ENCODE data around the gene RNASEH1. TPM values are rescaled to one million over a fixed set of nuclear protein-coding genes. Genes with fewer than 3 reads are reported as not detected.

The RNASEH1 gene
- total and polyA plus RNA-seq, 2 of the 13 experiments (the other 11 are each of a cell fraction or from before 2014, with no cell fraction given): 14.5 to 57.4 TPM

GRCh38 chr2:3523551-3524041 lies 34.5 kb downstream of the RNASEH1 start (continued):
- no peak for TF ChIP-seq MED1 (CRISPR knock-in tag; IDR thresholded peaks at IDR 0.05)
- no peak for TF ChIP-seq RBM39 (IDR thresholded peaks at IDR 0.05; ENCODE audit: low read depth, low read length, poor library complexity, severe bottlenecking)
- no peak for TF ChIP-seq ZSCAN22 (CRISPR knock-in tag; IDR thresholded peaks at IDR 0.05)
- TF ChIP-seq ZNF326 (CRISPR knock-in tag; IDR thresholded peaks at IDR 0.05; ENCODE audit: borderline replicate concordance): no peak
- 0 out of 2 replicates have a peak, but pooled peaks have one; percentile 25 for TF ChIP-seq SIN3A (IDR thresholded peaks at IDR 0.05; ENCODE audit: borderline replicate concordance, low read depth, low read length)
- TF ChIP-seq ZNF784 (CRISPR knock-in tag; IDR thresholded peaks at IDR 0.05; ENCODE audit: borderline replicate concordance): no peak
- TF ChIP-seq GATA4 (IDR thresholded peaks at IDR 0.05; ENCODE audit: borderline replicate concordance, low read depth): peak; percentile 76; the same call in 1 of the 2 replicates
- no peak for TF ChIP-seq ZNF800 (CRISPR knock-in tag; IDR thresholded peaks at IDR 0.05)
- TF ChIP-seq TFE3 (CRISPR knock-in tag; IDR thresholded peaks at IDR 0.05): no peak
- TF ChIP-seq ERF (CRISPR knock-in tag; IDR thresholded peaks at IDR 0.05): peak; percentile 71; the same call in 1 of the 2 replicates
- no peak for TF ChIP-seq GMEB2 (CRISPR knock-in tag; IDR thresholded peaks at IDR 0.05; ENCODE audit: low read depth)
- no peak for TF ChIP-seq BRCA1 (CRISPR knock-in tag; IDR thresholded peaks at IDR 0.05)
- TF ChIP-seq HNF4A (CRISPR knock-in tag; IDR thresholded peaks at IDR 0.05): peak; percentile 43
- no peak for TF ChIP-seq GPBP1L1 (CRISPR knock-in tag; IDR thresholded peaks at IDR 0.05)
- no peak for TF ChIP-seq KMT2A (CRISPR knock-in tag; IDR thresholded peaks at IDR 0.05)
- TF ChIP-seq ZNF616 (CRISPR knock-in tag; IDR thresholded peaks at IDR 0.05; ENCODE audit: low read depth): no peak
- no peak for TF ChIP-seq ZNF205 (CRISPR knock-in tag; IDR thresholded peaks at IDR 0.05)
- TF ChIP-seq TFAP4 (IDR thresholded peaks at IDR 0.05; ENCODE audit: borderline replicate concordance, low read depth): no peak
- TF ChIP-seq ZNF441 (CRISPR knock-in tag; IDR thresholded peaks at IDR 0.05; ENCODE audit: borderline replicate concordance): no peak
- TF ChIP-seq ZSCAN5A (CRISPR knock-in tag; IDR thresholded peaks at IDR 0.05; ENCODE audit: borderline replicate concordance): 0 out of 2 replicates have a peak, but pooled peaks have one; percentile 17
- peak; percentile 73 for TF ChIP-seq MAFF (IDR thresholded peaks at IDR 0.05; ENCODE audit: low read depth, low read length)

All from HepG2 (cell line).